ENCODE data around the gene GRIK1.

The GRIK1 gene

GRCh38 chr21:29812947-29813346 is 126.8 kb downstream of the GRIK1 start:
- Histone ChIP-seq H3K9me3 (ENCODE audit: control insufficient read depth, insufficient read depth, low read length) (no peaks in the 10 kb centered on the region), H3K4me3 (ENCODE audit: low read length) (no peak overlapping the region), H3K4me2 (ENCODE audit: low read length) (no peak overlapping the region), H3K36me3 (ENCODE audit: control insufficient read depth, low read length) (no peaks in the 10 kb centered on the region), H4K20me1 (ENCODE audit: control insufficient read depth, insufficient read depth, low read depth, low read length) (no peaks in the 10 kb centered on the region), H3K4me1 (ENCODE audit: control insufficient read depth, low read length) (no peaks in the 10 kb centered on the region), H3K27me3 (ENCODE audit: control insufficient read depth, low read length) (no peaks in the 10 kb centered on the region), H3K27ac (ENCODE audit: low read depth, low read length) (no peak overlapping the region), H3K9me2 (replicated peaks; ENCODE audit: control insufficient read depth, low read length) (no peaks in the 10 kb centered on the region), H3F3A (ENCODE audit: control insufficient read depth, insufficient read depth) (no peaks in the 10 kb centered on the region), H3K79me2 (ENCODE audit: control insufficient read depth, low read length) (no peaks in the 10 kb centered on the region)
- TF ChIP-seq EZH2phosphoT487 (IDR thresholded peaks at IDR 0.05; ENCODE audit: borderline replicate concordance, low read length) (no peak), CTCF (IDR thresholded peaks at IDR 0.05; ENCODE audit: low read depth, low read length, poor library complexity, severe bottlenecking) (no peak)

GRCh38 chr21:29810871-29811270 is 128.9 kb downstream of the GRIK1 start:
- Histone ChIP-seq H3K9me3 (ENCODE audit: control insufficient read depth, insufficient read depth, low read length) (no peaks in the 10 kb centered on the region), H3F3A (ENCODE audit: control insufficient read depth, insufficient read depth) (no peaks in the 10 kb centered on the region), H4K20me1 (ENCODE audit: control insufficient read depth, insufficient read depth, low read depth, low read length) (no peaks in the 10 kb centered on the region), H3K79me2 (ENCODE audit: control insufficient read depth, low read length) (no peaks in the 10 kb centered on the region), H3K4me1 (ENCODE audit: control insufficient read depth, low read length) (no peaks in the 10 kb centered on the region), H3K4me3 (ENCODE audit: low read length) (no peak overlapping the region), H3K36me3 (ENCODE audit: control insufficient read depth, low read length) (no peaks in the 10 kb centered on the region), H3K27me3 (ENCODE audit: control insufficient read depth, low read length) (no peaks in the 10 kb centered on the region), H3K4me2 (ENCODE audit: low read length) (no peak overlapping the region), H3K27ac (ENCODE audit: low read depth, low read length) (no peak overlapping the region), H3K9me2 (replicated peaks; ENCODE audit: control insufficient read depth, low read length) (no peaks in the 10 kb centered on the region)
- no peak for TF ChIP-seq EZH2phosphoT487 (IDR thresholded peaks at IDR 0.05; ENCODE audit: borderline replicate concordance, low read length)
- no peak for TF ChIP-seq CTCF (IDR thresholded peaks at IDR 0.05; ENCODE audit: low read depth, low read length, poor library complexity, severe bottlenecking)

- H3K9me2 ChIP-seq (replicated peaks; ENCODE audit: control insufficient read depth, low read length): no peaks in the 10 kb centered on the region
- H3K36me3 ChIP-seq (ENCODE audit: control insufficient read depth, low read length): no peaks in the 10 kb centered on the region
- no peak for TF ChIP-seq EZH2phosphoT487 (IDR thresholded peaks at IDR 0.05; ENCODE audit: borderline replicate concordance, low read length)
- TF ChIP-seq CTCF (IDR thresholded peaks at IDR 0.05; ENCODE audit: low read depth, low read length, poor library complexity, severe bottlenecking): no peak
- H3K79me2 ChIP-seq (ENCODE audit: control insufficient read depth, low read length): no peaks in the 10 kb centered on the region
- H3K4me3 ChIP-seq (ENCODE audit: low read length): no peak overlapping the region
- H3K4me1 ChIP-seq (ENCODE audit: control insufficient read depth, low read length): no peaks in the 10 kb centered on the region
- no peaks in the 10 kb centered on the region for H3K27me3 ChIP-seq (ENCODE audit: control insufficient read depth, low read length)
- H3F3A ChIP-seq (ENCODE audit: control insufficient read depth, insufficient read depth): no peaks in the 10 kb centered on the region
- H3K27ac ChIP-seq (ENCODE audit: low read depth, low read length): no peak overlapping the region
- H3K4me2 ChIP-seq (ENCODE audit: low read length): no peak overlapping the region
- H3K9me3 ChIP-seq (ENCODE audit: control insufficient read depth, insufficient read depth, low read length): no peaks in the 10 kb centered on the region; the same call in 1 of the 2 replicates
- no peaks in the 10 kb centered on the region for H4K20me1 ChIP-seq (ENCODE audit: control insufficient read depth, insufficient read depth, low read depth, low read length)
These were observed 131.6 kb downstream of the GRIK1 start for GRCh38 chr21:29808153-29808552.

- Histone ChIP-seq H3K27ac (ENCODE audit: low read depth, low read length) (no peak overlapping the region), H3K36me3 (ENCODE audit: control insufficient read depth, low read length) (no peaks in the 10 kb centered on the region)
- TF ChIP-seq CTCF (IDR thresholded peaks at IDR 0.05; ENCODE audit: low read depth, low read length, poor library complexity, severe bottlenecking) (no peak), EZH2phosphoT487 (IDR thresholded peaks at IDR 0.05; ENCODE audit: borderline replicate concordance, low read length) (no peak)
These were observed 134.7 kb downstream of the GRIK1 start for GRCh38 chr21:29805105-29805504.

More at GRCh38 chr21:29805105-29805504, 134.7 kb downstream of the GRIK1 start:
- no peaks in the 10 kb centered on the region; the same call in 1 of the 2 replicates for H3K9me3 ChIP-seq (ENCODE audit: control insufficient read depth, insufficient read depth, low read length)
- no peaks in the 10 kb centered on the region for H3F3A ChIP-seq (ENCODE audit: control insufficient read depth, insufficient read depth)
- H4K20me1 ChIP-seq (ENCODE audit: control insufficient read depth, insufficient read depth, low read depth, low read length): no peaks in the 10 kb centered on the region
- H3K9me2 ChIP-seq (replicated peaks; ENCODE audit: control insufficient read depth, low read length): no peaks in the 10 kb centered on the region
- no peak overlapping the region for H3K4me3 ChIP-seq (ENCODE audit: low read length)
- no peak overlapping the region for H3K4me2 ChIP-seq (ENCODE audit: low read length)
- H3K27me3 ChIP-seq (ENCODE audit: control insufficient read depth, low read length): no peaks in the 10 kb centered on the region
- H3K4me1 ChIP-seq (ENCODE audit: control insufficient read depth, low read length): no peaks in the 10 kb centered on the region
- H3K79me2 ChIP-seq (ENCODE audit: control insufficient read depth, low read length): no peaks in the 10 kb centered on the region

Measured in DOHH2 (cell line).